Measurements from ENCODE around the gene ROBO1.
A peak's percentile ranks its signal among the peaks of the same experiment; 100 is the strongest.
"Not testable (repeated sequence)": the region's sequence is repeated elsewhere in the genome, so short reads cannot be mapped to it uniquely, and the experiment has no call there.

Gene ROBO1

GRCh38 chr3:78724859-78725258, 1042.9 kb downstream of the ROBO1 start:
- DNase-seq, result no peak

- not testable (repeated sequence) for DNase-seq
Observed at GRCh38 chr3:78724364-78724763, 1043.4 kb downstream of the ROBO1 start.

GRCh38 chr3:78721771-78722543, 1045.8 kb downstream of the ROBO1 start:
- DNase-seq, result no peak

GRCh38 chr3:78718707-78719106, 1049.1 kb downstream of the ROBO1 start:
- no peak for DNase-seq

- no peak for DNase-seq
Observed at GRCh38 chr3:78717041-78717440, 1050.8 kb downstream of the ROBO1 start.

- no peak for DNase-seq
Observed at GRCh38 chr3:78712941-78713340, 1054.9 kb downstream of the ROBO1 start.

- peak; percentile 49 for DNase-seq
Observed at GRCh38 chr3:78712270-78712669, 1055.5 kb downstream of the ROBO1 start.

- no peak for DNase-seq
Observed at GRCh38 chr3:78708565-78709073, 1059.2 kb downstream of the ROBO1 start.

GRCh38 chr3:78707609-78708008, 1060.2 kb downstream of the ROBO1 start:
- no peak for DNase-seq

GRCh38 chr3:78706906-78707523, 1060.8 kb downstream of the ROBO1 start:
- DNase-seq, result no peak

GRCh38 chr3:78703944-78704343, 1063.9 kb downstream of the ROBO1 start:
- DNase-seq, result no peak

GRCh38 chr3:78701537-78701936, 1066.3 kb downstream of the ROBO1 start:
- no peak for DNase-seq

GRCh38 chr3:78698431-78698830, 1069.4 kb downstream of the ROBO1 start:
- no peak for DNase-seq

- no peak for DNase-seq
Observed at GRCh38 chr3:78697426-78697825, 1070.4 kb downstream of the ROBO1 start.

- DNase-seq, result no peak
Observed at GRCh38 chr3:78690766-78691165, 1077.0 kb downstream of the ROBO1 start.

GRCh38 chr3:78689378-78689777, 1078.4 kb downstream of the ROBO1 start:
- DNase-seq, result no peak

GRCh38 chr3:78687520-78687919, 1080.3 kb downstream of the ROBO1 start:
- DNase-seq, result no peak

- no peak for DNase-seq
Observed at GRCh38 chr3:78683284-78683683, 1084.5 kb downstream of the ROBO1 start.

GRCh38 chr3:78675119-78675805, 1092.5 kb downstream of the ROBO1 start:
- DNase-seq, result not testable (repeated sequence)

GRCh38 chr3:78670746-78671145, 1097.1 kb downstream of the ROBO1 start:
- DNase-seq, result no peak

- no peak for DNase-seq
Observed at GRCh38 chr3:78670094-78670493, 1097.7 kb downstream of the ROBO1 start.

GRCh38 chr3:78668302-78668701, 1099.5 kb downstream of the ROBO1 start:
- DNase-seq, result no peak

GRCh38 chr3:78666470-78666800, 1101.4 kb downstream of the ROBO1 start:
- DNase-seq, result no peak

Measured in NCI-H2171 treated with DMSO at 0.1 percent for 48 hours (cell line).